Activated naive CD4-positive, alpha-beta T cell (primary cell): Measurements from ENCODE around the gene FN1.

Experiments
- DNase-seq, 4 experiments: peaks; one replicate each; lab custom pipeline; 2025; lab: John Stamatoyannopoulos, UW

FN1 gene

GRCh38 chr2:215338883-215339679, 96.8 kb downstream of the FN1 start:
- no peak for DNase-seq

- no peak for DNase-seq
Observed at GRCh38 chr2:215332872-215333595, 102.8 kb downstream of the FN1 start.

DNA sequence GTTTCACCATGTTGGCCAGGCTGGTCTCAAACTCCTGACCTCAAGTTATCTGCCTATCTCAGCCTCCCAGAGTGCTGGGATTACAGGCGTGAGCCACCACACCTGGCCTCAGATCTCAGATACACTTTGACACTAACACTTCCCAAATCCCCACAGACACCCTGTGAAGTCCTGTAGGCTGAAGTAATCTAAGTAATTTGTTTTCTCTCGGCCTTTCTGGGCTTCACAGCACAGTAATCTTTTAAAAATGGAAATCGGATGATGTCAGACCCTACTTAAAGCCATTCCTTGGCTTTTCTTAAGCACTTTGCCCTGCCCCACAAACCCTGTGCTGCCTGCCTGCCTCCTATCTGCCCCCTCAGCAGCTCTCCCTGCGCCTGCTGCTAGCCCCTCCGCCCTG, 107.8 kb downstream of the FN1 start:
- no peak for DNase-seq

DNA sequence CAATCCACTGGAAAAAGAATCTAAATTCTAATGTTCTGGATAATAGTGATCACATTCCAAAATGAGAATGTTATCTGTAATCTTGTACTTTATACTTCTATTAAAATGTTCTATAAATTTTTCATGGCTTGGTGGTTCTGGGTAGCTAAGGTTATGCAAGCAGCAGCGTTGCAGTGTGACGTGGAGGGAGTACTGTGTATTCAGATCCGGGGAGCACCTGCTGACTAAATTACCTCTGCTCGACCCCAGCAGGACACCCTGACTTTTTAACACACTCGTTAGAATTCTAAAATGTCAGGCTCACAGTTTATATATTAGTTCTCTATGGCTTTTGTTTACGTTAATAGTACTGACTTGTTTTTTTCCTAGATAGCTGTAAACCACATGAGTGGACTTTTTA, 111.1 kb downstream of the FN1 start:
- DNase-seq, result no peak

DNA sequence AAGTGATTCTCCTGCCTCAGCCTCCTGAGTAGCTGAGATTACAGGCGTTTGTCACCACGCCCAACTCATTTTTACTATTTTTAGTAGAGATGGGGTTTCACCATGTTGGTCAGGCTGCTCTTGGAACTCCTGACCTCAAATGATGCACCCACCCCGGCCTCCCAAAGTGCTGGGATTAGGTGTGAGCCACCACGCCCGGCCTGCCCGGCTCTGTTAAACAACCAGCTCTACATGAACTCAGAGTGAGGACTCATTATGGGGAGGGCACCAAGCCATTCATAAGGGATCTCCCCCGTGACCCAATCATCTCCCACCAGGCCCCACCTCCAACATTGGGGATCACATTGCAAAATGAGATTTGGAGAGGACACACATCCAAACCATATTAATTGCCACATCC, 115.2 kb downstream of the FN1 start:
- DNase-seq, result no peak

DNA sequence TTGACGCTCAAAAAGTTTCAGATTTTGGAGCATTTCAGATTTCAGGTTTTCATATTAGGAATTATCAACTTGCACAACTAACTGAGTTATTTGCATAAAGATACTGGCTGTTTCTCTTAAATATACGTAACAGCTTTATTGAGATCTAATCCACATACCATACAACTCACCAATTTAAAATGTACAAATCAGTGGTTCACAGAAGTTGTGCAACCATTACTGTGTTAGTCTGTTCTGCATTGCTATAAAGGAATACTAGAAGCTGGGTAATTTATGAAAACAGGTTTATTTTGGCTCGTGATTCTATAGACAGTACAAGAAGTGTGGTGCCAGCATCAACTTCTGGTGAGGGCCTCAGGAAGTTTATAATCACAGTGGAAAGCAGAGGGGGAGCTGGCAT, 115.8 kb downstream of the FN1 start:
- no peak for DNase-seq

- no peak for DNase-seq
Observed at GRCh38 chr2:215319500-215319899, 116.4 kb downstream of the FN1 start.

DNA sequence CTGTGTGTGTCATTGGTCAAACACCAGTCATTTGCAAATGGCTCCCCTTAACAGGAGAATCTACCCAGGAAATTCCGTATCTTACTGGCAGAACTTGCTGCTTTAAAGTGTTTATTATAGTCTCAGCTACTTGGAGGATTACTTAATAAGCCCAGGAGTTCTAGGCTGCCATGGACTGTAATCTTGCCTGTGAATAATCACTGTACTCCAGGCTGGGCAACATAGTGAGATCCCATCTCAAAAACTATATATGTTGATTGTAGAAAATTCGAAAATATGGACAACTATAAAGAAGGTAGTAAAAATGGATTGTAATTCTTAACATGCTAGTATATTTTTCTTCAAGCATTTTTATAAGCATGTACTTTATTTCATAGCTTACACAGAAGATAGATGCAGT, 119.5 kb downstream of the FN1 start:
- DNase-seq, result no peak

DNA sequence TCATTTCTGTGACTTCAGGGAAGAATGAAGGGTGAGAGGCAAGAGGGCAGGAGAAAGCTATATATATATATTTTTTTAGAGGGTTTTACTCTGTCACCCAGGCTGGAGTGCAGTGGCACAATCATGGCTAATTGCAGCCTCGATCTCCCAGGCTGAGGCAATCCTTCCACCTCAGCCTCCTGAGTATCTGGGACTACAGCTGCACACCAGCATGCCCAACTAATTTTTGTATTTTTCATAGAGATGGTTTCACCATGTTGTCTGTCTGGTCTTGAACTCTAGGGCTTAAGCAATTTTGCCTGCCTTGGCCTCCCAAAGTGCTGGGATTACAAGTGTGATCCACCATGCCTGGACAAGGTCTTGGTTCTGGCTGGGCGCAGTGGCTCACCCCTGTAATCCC, 120.6 kb downstream of the FN1 start:
- DNase-seq, result no peak

DNA sequence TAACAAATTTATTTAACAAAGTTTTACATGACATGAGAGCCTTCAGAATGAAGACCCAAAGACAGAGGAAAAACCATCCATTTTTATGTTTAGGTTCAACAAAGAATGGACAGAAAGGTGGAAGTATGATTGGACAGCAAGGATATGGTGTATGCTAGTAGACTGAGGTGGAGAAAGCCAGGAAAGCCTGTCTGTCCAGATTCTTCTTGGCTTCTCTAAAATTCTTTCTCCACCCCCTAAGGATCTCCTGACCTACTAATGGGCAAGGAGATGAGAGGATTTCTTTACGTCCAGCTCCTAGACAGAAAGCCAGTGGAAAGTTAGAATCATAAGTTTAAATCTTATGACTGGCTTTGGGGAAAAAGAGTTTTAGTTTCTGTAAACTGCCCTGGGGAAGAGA, 121.0 kb downstream of the FN1 start:
- DNase-seq, result no peak

- no peak for DNase-seq
Observed at GRCh38 chr2:215313255-215313613, 122.6 kb downstream of the FN1 start.

- peak; percentile 71 to 79 (median 74) for DNase-seq
Observed at GRCh38 chr2:215311625-215312396, 124.1 kb downstream of the FN1 start, which contains the start of gene ATIC. ATIC (plus strand) TSS chr2:215312059; CDS start chr2:215312143, 84 bp downstream.

DNA sequence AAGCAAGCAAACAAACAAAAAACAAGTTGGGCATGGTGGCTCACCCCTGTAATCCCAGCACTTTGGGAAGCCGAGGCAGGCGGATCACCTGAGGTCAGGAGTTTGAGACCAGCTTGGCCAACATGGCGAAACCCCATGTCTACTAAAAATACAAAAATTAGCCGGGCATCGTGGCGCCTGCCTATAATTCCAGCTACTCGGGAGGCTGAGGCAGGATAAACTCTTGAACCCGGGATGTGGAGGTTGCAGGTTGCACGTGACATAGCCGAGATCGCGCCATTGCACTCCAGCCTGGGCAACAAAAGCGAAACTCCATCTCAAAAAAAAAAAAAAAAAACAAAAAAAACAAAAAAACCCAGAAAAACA, 124.6 kb downstream of the FN1 start:
- peak in 1 of 4 experiments; percentile 4 for DNase-seq
